ENCODE data around the gene PDK2. TPM values are rescaled to one million over a fixed set of nuclear protein-coding genes. Genes with fewer than 3 reads are reported as not detected.

PDK2 gene
- 9.5 TPM in 2 replicates for total RNA-seq (2014; rRNA removed; shearing (Covaris generic))
- 14.4 and 14.6 TPM in 2 replicates for polyA plus RNA-seq (2015; cell fraction: cytosol; rRNA removed)
- polyA plus RNA-seq (2015; cell fraction: nucleus; rRNA removed): 16.1 and 34.6 TPM in 2 replicates

DNA sequence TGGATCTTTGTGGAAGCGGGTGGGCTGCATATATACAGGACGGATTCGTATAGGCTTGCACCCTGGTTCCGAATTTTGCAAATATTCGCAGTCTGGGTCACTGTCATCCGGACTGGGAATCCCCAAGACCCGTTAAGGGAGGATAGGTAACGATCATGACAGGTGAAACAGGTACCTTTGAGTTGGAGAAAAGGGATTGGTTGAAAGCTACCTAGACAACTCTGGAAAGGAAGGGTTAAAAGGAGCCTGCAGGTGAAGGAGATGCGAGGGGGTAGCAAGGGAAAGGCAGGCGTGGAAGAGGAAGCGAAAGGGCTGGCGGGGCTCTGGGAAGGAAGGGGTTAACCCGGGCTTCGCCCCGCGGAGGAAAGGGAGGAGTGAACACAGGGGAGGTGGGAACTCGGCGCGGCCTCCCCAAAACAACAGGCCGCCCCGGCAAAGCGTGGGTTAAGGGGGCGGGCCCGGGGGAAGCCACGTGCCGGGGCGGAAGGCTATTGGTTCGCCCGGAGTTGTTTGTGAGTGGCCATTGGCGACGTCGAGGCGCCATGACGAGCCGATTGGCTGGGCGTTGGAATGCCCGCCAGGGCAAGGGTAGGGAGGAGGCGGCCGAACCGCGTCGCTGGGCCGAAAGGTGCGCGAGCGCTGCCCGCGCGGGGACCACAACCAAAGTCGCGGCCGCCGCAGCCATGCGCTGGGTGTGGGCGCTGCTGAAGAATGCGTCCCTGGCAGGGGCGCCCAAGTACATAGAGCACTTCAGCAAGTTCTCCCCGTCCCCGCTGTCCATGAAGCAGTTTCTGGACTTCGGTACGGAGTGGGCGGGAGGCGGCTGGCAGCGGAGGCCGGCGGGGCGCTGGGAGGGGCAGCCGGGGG lies at the start of gene PDK2:
PDK2 (plus strand) TSS at position 599 of the 867 bp plus-strand sequence; CDS start at position 684, 85 bp downstream.
- peak; percentile 82 for DNase-seq (ENCODE audit: low read depth, low spot score)
- in situ Hi-C loops (cut with HindIII; ENCODE audit: low pct_unique_long_range_greater_than_20kb, low sequenced_read_pairs): no loop called here

DNA sequence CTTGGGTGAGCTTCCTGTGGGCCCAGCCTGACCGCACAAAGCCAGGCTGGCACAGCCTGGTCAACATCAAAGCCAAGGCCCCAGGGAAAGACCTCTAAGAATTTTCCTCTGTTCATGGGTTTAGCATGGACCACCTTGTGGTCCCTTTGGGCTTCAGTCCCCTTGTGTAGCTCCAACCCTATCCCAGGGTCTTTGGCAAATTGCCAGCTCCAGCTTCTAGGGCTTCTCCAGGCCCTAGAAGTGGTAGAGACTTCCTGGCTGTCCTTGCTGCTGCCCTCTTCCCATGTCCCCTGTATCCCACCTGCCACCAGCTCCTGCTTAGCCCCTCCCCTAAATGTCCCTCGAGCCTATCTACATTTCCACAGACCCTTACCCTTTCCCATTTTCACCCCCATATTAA lies 49.0 kb upstream of the PDK2 start:
- in situ Hi-C loops (cut with HindIII; ENCODE audit: low pct_unique_long_range_greater_than_20kb, low sequenced_read_pairs): no loop called here
- DNase-seq (ENCODE audit: low read depth, low spot score): no peak

DNA sequence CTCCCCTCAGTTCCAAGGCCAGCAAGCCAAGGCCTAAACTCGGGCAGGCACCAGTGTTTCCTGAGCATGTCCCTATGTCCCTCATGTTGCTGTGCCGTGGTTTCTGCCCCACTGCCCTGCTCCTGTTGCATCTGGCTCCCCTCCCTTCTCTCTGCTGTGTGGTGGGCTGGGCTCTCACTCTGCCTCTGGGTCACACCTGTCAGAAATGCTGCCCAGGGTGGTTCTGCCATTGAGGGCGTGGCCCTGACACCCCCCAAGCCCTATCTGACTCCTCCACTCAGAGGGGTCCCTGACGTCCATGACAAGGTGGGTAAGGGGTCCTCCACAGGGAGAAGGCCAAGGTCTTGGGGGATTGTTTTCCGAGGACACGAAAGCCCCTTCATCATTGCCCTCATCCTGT lies 48.5 kb upstream of the PDK2 start:
- in situ Hi-C loops (cut with HindIII; ENCODE audit: low pct_unique_long_range_greater_than_20kb, low sequenced_read_pairs): no loop called here
- DNase-seq (ENCODE audit: low read depth, low spot score): no peak

DNA sequence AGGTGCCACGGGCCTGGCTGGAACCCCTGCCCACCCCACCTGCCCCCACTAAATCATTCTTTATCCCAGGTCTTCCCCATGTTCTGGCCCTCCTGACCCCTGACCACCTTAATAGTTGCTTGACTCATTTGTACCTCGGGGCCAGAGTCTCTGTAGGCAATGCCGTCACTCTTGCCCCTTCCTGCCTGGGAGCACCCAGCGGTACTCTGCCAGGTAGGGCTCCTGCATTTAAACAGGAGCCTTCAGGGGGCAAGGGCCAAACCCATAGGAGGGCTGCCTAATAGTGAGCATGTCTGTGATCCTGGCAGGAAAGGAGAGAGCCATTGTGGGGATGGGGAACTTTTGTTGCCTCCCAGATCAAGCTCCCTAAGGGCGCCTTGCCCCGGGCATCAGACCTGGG lies 48.1 kb upstream of the PDK2 start:
- in situ Hi-C loops (cut with HindIII; ENCODE audit: low pct_unique_long_range_greater_than_20kb, low sequenced_read_pairs): no loop called here
- no peak for DNase-seq (ENCODE audit: low read depth, low spot score)

DNA sequence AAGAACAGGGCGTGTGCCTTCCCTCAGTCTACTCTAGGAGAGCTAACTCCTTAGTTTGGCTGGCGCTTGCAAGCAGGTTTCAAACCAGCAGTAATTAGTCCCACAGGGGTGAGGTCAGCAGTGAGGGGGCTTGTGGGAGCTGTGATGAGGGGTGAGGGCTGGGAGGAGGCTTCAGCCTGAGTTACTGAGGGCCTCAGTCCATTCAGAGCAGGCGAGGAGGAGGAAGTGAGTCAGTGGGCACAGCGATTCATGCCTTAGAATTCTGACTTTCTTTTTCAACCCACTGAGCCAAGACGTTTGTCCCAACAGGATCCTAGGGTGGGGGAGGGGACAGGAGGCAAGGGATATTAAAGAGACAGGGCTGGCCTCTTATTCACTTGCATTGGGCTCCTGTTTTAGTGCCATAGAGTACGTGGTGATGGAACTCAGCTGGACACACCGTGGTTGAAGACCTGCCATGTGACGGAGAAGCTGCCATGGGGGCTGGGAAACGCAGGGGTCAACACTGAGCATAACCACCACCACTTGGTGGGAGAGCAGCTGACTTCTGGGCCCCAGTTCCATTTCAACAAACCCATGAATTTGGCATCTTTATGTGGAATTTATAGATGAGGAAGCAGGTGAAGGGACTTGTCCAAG lies 47.5 kb upstream of the PDK2 start:
- in situ Hi-C loops (cut with HindIII; ENCODE audit: low pct_unique_long_range_greater_than_20kb, low sequenced_read_pairs): no loop called here
- DNase-seq (ENCODE audit: low read depth, low spot score): no peak

DNA sequence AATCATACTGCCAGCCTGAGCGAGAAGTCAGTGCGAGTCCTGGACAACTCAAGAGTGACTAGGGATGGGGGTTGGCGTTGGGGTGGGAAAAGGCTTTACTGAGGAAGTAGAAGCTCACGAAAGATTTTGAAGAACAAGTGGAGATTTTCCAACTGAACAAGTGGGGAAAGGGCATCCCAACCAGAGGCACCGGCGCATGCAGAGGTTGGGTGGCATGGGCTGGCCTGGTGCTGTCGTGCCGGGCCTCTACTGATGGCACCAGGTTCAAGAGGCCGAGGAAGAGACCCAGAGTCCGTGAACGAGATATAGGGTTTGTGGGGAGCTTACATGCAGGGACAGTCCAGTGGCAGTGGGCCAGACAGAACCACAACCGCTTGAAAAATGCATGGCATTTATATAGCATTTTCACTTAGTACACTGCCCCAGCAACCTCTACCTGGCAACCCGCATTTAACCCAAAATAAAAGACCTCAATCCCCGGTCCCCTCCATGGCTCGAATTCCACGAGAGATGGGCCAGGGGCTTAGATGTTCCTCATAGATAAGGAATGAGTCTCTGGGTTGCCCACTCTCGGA lies 46.9 kb upstream of the PDK2 start:
- in situ Hi-C loops (cut with HindIII; ENCODE audit: low pct_unique_long_range_greater_than_20kb, low sequenced_read_pairs): no loop called here
- no peak for DNase-seq (ENCODE audit: low read depth, low spot score)

DNA sequence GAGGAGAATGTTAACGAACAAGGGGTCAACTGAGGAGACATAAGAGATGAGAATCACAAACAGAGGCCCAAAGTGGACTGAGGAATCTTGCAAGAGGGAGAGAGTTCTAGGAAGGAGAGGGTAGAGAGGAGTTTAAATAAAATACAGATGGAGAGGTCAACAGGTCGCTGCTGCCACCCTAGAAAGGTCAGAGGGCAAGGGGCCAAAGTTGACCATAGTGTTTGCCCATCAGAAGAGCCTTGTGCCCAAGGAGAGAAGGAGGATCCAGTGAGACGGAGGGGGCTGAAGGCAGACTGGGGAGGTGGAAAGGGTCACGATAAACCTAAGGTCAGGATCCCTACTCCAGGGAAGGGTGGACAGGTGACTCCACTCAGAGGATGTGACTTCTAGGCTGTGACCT lies 46.2 kb upstream of the PDK2 start:
- no peak for DNase-seq (ENCODE audit: low read depth, low spot score)
- in situ Hi-C loops (cut with HindIII; ENCODE audit: low pct_unique_long_range_greater_than_20kb, low sequenced_read_pairs): no loop called here

DNA sequence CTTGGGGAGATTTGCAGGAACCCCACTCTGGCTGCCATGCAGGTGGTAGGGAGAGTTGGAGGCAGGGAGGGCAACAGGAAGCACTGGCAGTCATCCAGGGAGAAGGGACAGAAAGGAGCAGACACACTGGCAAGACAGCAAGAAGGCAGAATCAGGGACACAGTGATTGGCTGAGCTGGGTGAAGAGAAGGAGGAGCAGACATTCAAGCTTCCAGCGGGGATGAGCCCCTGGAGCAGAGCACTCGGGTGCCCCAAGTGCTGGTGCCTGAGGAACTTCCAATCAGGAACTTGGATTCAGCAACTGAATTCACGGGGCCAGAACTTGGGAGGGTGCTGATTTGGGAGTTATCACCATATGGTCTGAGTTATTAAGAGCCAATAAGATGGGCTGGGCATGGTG lies 45.5 kb upstream of the PDK2 start:
- no peak for DNase-seq (ENCODE audit: low read depth, low spot score)
- in situ Hi-C loops (cut with HindIII; ENCODE audit: low pct_unique_long_range_greater_than_20kb, low sequenced_read_pairs): no loop called here

DNA sequence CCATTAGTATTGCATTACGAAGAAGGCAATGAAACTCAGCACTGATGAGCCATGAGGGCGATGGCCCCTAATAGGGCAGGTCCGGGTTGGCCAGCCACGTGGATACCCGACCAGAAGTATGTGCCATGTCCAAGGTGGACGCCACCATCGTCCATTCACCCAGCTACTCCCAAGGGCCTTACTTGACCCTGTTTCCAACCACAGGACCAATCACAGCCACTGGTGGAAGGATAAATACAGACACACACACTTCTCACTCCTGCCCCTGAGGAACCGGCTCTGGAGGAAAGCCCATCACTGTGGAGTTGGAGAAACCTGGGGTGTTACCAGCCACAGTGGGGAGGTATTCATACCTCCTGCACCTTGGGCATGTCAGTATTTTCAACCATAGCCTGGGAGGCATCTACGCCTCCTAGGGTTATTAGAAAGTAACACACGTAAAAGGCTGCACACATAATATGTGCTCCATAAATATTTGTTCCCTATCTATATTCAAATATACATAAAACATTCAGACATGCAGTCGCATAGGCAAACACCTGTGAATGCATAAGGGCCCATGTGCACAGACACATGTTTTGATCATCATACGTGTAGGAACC lies 44.6 kb upstream of the PDK2 start:
- in situ Hi-C loops (cut with HindIII; ENCODE audit: low pct_unique_long_range_greater_than_20kb, low sequenced_read_pairs): no loop called here
- no peak for DNase-seq (ENCODE audit: low read depth, low spot score)

DNA sequence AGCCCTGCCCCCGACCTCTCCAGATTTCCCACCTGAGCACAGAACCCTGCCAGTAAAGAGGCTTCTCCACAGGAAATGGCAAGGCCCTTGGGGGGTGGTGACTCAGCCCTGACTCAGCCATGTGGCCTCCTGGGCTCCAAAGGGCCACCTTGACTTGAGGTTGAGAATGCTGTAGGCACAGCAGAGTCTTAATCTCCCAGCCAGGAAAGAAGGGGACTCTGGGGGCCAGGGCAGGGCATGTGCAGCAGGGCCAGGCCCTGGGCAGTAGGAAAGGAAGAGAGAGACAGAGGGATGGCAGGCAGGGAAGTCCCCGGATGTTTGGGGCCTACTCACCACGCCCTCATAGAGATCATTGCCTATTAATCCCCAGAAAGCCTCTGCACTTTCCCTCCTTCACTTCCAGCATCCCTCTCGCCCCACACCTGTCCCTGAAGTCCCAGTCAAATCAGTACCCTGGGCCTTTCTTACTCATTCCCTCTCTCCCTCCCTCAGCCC lies 44.0 kb upstream of the PDK2 start:
- in situ Hi-C loops (cut with HindIII; ENCODE audit: low pct_unique_long_range_greater_than_20kb, low sequenced_read_pairs): no loop called here

DNA sequence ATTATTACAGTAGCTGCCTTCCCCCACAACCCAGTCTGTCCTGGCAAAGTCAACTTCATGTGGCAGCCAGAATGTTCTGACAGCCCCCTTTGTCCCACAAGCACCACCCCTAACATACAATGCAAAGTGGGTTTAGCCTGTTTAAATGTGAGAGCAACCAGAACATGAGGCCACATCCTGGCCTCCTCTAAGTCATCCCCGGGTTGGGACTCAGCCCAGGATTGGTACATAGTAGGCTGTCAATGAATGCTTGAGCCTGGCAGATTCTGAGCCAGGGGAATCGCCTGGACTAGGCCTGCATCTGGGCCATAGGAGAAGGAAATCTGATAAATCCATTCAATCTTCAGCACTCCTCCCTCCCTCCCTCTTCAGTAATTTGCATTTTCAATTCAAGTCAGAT lies 43.5 kb upstream of the PDK2 start:
- no peak for DNase-seq (ENCODE audit: low read depth, low spot score)
- in situ Hi-C loops (cut with HindIII; ENCODE audit: low pct_unique_long_range_greater_than_20kb, low sequenced_read_pairs): no loop called here

More for the DNA sequence above, 44.0 kb upstream of the PDK2 start:
- DNase-seq (ENCODE audit: low read depth, low spot score): peak; percentile 43

DNA sequence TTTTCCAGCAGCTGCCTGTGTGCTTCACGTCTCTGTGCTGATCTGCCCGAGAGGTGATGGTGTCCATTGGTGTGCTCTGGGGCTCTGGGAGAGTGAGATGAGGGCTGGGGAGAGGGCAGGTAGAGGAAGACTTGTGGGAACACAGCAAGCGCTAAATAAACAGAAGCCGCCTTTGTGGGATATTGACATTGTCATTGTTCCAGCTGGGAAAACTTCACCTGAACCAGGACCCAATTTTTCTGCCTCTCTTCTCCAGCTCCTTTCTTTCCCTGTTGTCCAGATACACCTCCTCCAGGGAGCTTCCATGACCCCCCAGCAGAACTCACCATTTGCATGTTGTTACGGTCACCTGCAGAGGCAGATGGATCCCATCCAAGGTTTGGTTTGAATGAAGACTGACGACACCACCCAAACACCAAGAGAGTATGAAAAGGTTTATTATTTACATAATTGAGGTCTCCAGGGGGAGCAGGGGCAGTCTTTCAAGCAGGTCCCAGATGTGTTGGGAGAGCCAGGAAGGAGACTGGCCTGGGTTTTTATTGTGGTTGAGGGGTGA lies 42.8 kb upstream of the PDK2 start:
- no peak for DNase-seq (ENCODE audit: low read depth, low spot score)
- in situ Hi-C loops (cut with HindIII; ENCODE audit: low pct_unique_long_range_greater_than_20kb, low sequenced_read_pairs): no loop called here

DNA sequence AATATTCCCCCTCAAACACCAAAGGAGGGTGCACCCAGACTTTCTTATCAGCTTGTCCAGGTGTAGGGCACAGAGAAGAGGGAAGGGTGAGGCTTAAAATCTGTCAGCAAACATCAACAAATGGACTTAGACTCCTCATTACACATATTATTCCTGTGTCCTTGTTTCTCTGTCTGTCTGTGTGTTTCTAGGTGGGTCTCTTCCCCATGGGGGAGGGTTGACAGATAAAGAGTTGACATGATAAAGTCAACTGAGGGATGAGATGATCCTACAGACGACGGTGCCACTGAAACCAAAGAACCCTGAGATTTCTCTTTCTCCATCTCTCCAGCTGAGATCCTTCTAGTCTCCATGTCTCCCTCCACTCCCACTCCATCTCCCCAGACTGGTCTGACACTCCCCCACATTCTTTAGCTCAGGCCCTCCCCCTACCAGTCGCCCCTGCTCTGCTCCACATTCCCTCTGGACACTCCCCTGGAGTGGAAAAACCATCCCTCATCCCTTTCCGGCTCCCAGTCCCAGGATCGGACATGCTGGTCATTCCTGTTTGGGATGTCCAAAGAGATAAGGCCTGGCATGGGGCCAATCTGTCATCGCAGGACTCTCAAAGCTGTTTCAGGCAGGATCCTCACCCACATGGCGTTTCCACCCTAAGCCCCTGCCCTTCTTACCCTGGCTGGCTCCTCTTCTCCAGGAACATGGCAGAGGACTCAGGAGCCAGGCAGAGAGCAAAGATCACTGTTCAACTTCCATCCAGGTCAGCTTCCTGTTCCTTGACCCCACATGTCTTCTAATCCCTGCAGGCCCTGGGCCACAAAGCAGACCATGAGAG lies 42.1 kb upstream of the PDK2 start:
- DNase-seq (ENCODE audit: low read depth, low spot score): no peak
- in situ Hi-C loops (cut with HindIII; ENCODE audit: low pct_unique_long_range_greater_than_20kb, low sequenced_read_pairs): no loop called here

DNA sequence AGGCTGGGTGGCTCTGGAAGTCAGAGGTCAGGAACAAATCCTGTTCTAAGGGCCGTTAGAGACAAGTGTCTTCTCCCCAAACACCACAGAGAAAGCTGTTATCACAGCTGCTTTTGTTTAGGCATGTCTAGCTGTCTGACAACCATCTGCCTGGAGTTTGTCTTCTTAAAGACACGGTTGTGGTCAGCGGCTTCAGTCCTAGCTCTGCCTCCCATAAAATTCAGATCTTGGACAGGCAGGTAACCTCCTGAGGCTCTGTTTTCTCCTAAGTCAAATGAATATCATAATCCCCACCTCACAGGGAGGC lies 41.5 kb upstream of the PDK2 start:
- DNase-seq (ENCODE audit: low read depth, low spot score): no peak
- in situ Hi-C loops (cut with HindIII; ENCODE audit: low pct_unique_long_range_greater_than_20kb, low sequenced_read_pairs): no loop called here

DNA sequence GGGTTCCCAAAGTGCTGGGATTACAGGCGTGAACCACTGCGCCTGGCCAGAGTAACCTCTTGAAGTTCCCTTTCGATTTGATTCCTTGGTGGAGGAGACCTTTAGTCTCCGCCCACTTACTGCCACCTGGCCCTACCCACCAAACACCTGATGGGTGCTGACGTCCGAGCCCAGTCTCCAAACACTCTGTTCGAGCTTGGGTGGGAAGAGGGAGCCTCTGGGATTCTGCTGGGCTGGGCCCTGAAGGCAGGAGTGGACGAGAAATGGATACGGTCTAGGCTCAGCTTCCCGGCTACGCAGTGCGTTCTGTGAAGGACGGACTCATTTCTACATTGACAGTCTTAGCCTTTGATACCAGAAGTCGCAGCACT lies 40.1 kb upstream of the PDK2 start:
- DNase-seq (ENCODE audit: low read depth, low spot score): no peak
- in situ Hi-C loops (cut with HindIII; ENCODE audit: low pct_unique_long_range_greater_than_20kb, low sequenced_read_pairs): no loop called here

DNA sequence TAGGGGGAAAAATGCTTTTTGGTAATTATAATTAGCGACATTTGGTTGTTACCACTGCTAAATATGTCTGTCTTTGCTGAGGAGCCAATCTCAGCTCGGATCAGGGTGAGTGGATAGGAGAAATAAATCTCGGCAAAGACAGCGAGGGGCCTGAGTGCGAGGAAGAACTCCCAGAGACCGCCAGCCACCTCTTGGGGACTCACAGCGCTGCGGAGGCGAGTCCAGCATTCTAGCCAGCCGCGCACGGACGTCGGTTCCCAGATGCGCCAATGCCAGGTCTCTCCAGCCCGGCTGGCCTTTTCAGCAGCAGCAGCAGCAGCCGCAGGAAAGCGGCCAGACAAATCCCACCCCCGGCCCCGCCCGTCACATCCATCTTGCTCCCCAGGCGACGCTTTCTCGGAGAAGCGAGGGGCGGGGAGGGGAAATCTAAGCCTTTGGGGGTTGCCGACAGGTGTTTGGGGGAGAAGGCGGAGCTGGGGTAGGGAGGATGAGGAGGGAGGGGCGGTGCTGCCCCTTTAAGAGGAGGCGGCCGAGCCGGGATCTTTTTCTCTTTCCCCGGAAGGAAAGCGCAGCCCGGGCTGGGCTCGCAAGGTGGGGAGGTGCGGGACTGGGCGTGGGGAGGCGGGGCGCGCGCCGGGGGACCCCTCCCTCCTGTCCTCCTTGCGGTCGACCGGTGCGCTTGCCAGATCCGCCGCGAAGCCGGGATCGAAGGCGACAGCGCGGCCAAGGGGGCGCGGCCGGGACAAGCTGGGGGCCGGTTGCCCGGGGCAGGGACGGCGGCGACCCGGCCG lies 39.5 kb upstream of the PDK2 start, which contains the start of gene ITGA3:
ITGA3 (plus strand) TSS at position 685 of the 791 bp plus-strand sequence. CDS start 330 bp downstream, outside the sequence.
- peak; percentile 66 for DNase-seq (ENCODE audit: low read depth, low spot score)
- in situ Hi-C loops (cut with HindIII; ENCODE audit: low pct_unique_long_range_greater_than_20kb, low sequenced_read_pairs): no loop called here
